HG03439 (cell line): ENCODE measurements around the gene VEPH1.

Experiments used
- ATAC-seq: cut with Tn5 transposase; IDR thresholded peaks from one replicate; pipeline ENCODE4 v1.9.1; 2021; ENCODE audit warnings: mild to moderate bottlenecking, moderate library complexity; ENCODE audit not compliant: unreplicated experiment

The VEPH1 gene

DNA sequence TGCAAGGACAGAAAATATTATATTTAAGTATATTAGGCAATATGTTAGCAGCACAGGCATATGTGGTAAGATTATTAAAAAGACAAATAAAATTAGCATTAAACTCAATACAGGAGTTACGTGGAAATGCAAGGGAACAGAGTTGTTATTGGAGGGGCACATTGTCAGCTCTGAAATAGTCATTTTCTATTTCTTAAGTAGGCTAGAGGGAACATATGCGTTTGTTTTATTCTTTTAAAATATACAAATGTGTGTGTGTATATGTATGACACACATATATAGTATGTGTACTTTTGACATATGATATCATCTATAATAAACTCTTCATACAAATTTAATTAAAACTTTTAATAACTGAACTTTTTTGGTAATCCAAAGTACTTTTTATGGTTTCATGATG is 22.8 kb upstream of the VEPH1 start:
- no peak for ATAC-seq

DNA sequence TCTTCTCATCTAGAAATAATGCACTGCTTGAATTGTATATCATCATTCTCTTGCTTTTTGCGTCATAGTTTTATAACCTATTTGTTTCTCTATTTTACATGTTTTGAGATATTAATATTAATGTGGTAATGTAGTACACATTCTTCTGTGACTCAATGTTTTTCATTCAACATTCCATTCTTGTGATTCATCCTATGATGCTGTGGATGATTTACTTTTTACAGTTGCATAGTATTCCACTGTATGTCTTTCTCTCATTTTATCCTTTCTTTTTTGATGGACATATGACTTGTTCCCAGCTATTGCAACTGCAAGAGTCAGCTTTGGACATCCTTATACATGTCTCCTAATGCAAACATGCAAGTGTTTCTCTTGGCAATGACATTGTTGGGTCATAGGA is 20.6 kb upstream of the VEPH1 start:
- no peak for ATAC-seq

DNA sequence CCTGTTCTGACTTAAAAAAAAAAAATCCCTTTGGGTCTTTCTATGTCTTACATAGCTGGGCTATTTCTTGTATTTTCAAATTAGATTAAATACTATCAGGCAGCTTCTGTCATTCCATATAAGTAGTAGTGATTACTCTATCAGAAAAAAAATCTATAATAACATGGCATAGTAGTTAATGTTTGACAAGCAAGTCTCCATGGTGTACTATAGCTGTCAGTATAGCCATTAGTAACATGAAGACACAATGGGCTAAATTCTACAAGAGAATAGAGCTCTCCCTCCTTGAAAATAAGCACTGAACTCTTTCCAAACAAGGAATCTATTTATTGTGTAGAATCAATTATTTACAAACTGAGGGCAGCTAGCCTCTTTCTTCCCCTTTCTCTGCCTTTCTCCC is 19.4 kb upstream of the VEPH1 start:
- ATAC-seq, result no peak

DNA sequence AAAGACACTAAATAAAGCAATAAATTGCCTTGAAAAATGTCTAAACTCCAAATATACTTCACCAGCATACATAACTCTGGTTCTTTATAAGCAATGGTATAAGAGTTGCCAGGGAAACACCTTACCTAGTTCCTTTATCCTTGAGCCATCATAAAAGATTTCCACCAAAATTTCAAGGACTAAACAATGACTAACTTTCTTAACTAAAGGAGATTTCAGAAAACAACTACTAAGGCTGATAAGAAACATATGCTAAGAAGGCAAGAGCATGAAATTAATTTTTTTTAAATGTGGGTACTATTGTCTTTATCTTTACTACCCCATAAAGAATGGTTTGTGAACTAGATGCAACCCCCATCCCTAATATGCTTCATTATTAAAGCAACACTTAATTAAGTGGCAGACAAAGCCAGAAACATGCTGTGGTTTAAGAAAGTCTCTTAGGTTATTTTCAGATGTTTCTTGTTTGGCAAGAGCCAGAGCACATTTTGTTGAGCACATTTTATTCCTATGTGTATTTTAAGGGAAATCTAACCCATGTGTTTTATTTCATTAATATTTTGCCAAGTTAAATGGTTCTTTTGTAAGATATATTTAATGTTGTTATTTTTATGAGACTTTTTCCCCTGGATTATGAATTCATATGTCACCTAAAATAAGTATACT is 17.4 kb upstream of the VEPH1 start:
- ATAC-seq, result no peak

DNA sequence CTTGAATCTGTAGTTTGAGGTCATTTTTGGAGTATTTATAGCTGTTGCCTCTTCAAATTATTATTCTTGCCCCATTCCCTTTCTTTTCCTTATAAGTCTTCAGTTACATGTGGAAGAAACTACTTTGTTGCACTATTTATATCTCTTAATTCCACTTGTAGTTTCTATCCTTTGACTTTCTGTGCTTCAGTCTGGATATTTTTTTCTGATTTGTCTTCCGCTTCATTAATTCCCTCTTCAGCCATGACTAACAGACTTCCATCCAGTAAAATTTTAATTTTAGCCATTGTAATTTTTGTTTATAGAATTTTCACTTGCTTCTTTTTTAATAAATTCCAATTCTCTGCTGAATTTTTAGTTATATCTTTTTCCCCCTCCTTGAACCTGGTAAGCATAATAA is 15.7 kb upstream of the VEPH1 start:
- no peak for ATAC-seq

DNA sequence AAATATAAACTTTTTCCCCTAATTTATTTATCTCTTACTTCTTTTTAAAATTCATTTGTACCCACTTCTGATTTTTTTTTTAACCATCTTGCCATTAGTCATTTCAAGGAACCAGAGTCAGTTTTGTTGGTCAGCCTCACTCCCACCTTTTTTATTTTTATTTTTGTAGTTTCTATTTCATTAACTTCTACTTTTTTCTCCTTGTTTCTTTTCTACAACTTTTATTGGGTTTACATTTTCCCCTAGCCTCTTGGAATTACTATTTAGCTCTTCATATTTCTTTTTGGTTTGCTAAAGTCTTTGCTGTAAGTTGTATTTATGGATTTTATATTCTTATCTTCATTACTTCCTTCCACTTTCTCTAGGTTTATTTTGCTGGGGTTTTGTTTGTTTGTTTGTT is 13.7 kb upstream of the VEPH1 start:
- ATAC-seq, result no peak

DNA sequence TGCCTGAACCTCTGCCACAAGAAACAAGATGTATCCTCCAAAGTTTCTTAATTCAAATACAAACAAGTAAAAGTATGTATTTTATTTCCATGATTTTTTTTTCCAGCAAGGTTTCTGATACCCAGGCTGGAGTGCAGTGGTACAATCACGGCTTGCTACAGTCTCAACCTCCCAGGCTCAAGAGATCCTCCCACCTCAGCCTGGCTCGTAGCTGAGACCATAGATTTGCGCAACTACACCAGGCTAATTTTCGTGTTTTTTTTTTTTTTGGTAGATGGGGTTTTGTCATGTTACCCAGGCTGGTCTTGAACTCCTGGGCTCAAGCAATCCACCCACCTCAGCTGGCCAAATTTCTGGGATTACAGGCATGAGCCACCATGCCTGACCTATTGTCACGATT is 12.2 kb upstream of the VEPH1 start:
- ATAC-seq, result no peak

DNA sequence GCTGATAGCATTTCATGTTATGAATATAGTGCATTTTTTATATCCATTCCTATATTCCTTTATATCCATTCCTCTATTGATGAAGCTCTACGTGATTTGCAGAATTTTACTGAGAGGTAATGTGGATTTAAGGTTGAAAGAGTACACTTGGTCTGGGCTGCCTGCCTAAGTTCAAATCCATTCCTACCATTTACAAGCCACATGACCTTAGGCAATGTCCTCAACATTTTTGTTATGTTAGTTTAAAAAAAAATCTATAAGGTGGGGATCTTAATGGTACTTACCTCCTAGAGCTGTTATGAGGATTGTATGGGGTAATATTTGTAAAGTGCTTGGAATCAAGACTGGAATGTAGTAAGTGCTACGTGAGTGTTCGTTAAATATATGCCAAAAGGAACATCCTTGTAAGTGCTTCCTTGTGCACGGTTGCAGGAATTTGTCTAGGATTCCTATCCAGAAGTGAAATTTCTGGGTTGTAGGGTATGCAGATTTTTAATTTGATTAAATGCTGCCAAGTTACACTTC is 11.2 kb upstream of the VEPH1 start:
- no peak for ATAC-seq

DNA sequence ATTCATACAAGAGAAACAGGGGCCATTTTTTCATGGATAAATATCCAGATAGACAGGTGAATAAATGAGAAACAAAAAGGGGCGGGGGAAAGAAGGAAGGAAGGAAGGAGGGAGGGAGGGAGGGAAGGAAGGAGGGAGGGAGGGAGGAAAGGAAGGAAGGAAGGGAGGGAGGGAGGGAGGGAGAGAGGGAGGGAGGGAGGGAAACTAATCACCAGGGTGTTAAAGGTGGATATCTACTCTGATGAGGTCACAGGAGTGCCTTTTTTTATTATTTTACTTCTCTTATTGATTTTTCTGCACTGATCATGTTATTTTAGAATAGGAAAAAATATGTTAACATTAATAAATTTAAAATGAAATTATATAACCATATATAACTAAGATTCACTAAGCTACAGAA is 10.4 kb upstream of the VEPH1 start:
- ATAC-seq, result no peak

DNA sequence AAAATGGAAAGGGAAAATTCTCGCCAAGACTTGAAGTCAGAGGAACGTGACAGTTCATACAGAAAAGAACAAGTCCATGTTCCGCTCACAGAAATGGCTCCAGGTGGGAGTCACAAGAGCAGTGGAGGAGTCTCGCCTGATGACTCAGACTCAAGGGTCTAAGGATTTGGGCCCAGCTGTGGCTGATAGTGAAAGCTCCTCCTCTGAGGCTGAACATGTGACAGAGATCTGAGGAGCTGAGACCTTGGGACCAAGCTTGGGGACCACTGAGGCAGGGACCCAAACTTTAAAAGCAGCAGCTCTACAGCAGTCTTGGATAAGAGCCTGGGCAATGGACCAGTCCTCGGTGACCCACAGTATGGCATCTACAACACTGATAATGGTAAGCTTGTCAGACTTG is 9.3 kb upstream of the VEPH1 start:
- no peak for ATAC-seq

DNA sequence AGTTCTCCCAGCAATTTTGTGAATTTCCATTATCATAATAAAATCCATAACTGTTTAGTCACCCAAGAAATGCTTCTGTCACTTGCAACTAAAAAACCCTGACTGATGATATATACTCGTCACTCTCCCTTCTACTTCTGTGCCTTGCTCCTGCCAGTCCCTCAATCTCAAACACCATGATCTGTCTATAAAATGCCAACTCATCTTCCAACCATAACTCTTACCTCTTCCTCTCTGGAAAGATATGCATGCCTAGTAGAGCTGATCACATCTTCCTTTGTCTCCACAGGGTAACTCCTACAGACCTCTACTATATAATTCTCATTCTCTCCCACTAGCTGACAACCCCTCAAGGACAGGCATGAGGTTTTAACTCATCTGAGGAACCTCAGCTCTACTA is 5.2 kb upstream of the VEPH1 start:
- ATAC-seq, result no peak

DNA sequence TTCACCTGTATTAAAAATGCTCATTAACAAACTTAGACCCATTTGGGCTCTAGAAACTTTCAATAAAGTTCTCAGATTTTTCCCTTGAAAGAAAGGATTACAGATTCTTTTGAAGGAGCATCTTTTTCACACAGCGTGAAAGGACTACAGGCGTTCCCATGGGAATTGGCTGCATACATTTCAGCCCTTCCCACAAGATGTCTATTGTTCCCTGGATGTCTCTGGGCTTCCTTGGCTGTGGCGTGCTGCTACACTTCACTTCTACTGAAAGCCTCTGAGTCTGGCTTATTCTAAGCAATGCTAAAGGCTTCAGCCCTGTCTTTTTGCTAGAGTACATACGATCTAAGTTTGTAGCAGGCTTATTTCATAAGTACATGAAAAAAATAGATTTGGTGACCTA is 1.4 kb downstream of the VEPH1 start:
- no peak for ATAC-seq

DNA sequence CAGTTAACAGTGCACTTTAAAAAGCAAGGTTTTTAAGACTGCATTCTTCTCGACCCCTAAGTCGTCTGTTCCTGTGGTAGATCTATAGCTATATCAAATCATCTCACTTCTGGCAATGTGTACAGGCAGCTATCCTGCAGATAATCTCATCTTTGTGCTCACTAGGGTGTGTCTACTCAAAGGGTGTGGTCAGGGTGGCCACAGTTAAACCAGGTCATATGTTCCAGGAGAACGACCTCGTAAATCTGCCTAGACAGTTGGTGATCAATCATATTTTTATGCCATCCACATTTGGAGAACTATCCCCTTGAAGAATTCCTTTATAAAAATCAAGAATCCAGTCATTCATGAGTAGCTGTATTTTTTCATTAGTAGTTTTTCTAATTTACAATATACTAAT is 3.0 kb downstream of the VEPH1 start:
- no peak for ATAC-seq

DNA sequence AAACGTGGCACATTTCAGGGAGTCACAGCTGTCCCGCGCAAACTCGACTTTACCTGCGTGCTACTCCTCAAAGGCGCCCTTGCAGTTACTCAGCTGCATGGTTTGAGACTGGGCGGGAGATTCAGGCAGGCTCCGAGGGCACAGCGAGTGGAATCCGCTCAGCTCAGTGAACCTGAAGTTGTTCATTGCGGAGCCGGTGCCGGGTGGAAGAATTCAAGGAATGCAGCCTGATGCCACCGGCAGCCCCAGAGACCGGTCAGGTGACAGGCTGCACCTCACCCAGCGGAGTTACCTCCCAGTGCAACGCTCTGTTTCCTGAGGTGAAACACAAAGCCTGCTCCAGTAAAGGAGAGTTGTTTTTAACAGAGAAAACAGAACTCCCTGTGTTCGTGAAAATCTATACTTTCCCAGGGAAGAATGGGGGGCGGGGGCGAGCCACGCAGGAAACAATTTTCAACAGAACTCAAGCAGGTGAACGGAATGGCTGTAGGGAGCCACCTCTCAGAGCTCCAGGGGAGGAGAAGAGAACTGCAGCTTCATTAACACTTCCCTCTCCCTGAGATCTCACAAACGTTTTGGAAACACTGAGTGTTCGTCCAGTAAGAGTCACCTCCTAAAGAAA is 3.8 kb downstream of the VEPH1 start:
- no peak for ATAC-seq

DNA sequence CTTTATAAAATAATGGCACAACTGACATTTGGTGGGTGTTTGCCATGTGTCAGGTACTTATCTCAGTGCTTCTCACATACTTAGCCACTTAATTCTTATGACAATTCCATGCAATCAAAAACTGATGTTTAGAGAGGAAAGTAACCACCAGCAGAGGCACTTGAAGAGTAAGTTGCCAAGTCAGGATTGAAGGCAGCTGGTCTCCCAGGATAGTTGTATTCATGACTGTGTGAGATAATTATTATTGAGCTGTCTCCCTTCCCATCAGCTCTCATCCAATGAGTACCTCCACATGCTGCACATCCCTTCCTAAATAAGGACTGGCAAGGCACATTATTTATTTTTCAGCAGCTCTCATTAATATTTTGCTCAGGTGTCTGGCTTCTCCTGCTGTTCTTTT is 4.8 kb downstream of the VEPH1 start:
- ATAC-seq, result no peak

DNA sequence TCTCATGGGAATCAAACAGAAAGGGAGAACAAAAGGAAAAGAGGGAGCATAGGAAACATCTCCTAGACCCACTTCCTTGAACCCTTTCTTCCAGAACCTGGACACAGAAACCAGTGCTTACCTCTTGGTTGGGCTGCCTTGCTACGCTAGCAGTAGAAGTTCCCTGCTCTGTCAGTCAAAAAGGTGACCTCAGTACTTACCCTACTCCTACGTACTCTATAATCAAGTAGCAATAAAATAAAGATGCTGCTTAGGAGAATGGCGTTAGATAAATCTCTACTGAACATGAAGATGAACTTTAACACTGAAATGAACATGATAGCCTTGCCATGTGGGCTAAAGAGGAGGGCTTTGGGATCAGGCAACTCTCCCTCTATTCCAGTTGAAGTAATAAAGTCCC is 7.4 kb downstream of the VEPH1 start:
- ATAC-seq, result no peak

DNA sequence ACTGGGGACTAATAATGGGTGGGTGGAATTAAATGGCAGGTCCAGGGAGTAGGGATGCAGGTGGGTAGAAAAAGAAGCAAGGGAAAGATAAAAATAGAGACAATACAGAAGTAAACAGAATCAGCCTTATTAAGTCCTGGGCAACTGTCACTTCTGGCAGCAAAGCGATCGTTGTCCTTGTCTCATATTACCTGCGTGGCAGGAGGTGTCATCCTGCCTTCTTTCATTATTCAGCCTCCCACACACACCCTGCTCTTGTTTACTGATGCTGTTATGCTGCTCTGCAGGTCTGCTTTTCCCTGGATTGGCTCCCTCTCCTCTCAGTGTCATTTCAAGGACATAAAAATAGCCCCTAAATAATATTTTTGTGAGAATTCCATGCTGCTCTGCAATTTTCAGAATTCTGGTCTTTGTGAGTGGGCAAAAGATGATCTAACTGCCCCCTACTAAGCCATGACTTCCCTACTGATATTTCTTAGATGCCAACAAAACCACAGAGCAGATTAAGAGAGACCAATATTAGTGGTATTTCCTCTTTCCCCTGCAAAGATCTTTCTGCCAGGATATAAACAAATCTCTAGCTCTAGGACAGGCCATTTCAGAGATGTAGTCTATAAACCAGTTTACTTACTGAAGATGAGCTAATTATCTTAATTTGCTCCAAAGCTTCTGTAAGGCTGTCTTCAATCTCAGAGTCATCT is 8.5 kb downstream of the VEPH1 start:
- no peak for ATAC-seq

DNA sequence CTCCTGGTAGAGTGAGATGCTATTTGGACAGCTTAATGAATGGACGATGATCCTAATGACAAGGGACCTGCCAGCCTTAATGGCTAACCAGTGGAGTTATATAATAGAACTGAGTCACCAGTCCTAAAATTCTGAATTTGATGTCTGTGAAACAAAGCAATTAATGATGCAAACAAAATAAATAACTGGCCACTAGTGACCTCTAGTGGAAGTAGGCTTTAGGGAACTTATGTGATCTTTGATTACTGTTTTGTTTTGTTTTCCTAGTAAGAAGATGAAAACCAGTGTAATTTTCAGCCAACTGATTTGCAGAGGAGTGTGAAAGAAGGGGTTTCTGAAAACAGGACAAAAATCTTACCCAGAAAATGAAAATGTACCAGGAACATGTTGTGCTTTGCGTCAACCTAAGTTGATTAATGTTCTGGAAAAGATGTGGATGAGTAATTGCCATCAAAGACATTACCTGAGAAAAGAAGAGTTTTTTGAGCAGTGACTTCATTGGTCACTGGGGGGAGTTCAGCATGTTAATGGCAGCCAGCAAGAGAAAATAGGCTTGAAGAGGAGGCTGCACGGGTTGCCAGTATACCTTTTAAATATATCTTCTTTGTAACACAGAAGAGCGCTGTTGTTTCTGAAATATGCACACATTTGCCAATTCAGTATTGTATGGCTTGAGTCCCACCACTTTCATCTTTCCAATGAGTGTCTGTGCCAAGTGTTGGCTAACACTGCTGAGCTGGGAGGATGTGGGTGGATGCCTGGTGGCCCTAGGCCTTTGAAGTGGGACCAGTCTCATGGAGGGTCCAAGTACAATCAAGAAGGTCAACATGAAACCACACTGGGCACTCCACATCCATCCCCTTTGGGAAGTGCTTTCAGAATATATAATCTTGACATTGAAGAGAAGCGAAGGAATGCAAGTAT is 9.3 kb downstream of the VEPH1 start:
- ATAC-seq, result no peak

DNA sequence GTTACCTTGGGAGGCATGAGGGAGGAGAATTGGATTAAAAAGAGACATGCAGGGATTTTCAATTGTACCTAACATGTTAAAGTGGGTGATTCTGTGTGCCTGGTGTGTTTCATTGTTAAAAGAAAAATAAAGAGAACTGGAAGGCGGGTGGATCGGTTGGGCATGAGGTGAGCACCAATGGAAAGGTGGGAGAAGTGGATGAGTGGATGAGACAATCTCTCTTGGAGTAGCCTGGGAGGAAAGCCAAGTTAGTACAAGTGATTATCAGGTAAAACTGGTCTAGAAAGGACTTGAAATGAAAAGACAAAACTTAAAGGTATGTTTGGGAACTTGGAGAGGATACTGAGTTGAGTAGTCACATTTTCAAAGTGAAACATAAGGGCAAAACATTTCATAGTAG is 12.1 kb downstream of the VEPH1 start:
- no peak for ATAC-seq

DNA sequence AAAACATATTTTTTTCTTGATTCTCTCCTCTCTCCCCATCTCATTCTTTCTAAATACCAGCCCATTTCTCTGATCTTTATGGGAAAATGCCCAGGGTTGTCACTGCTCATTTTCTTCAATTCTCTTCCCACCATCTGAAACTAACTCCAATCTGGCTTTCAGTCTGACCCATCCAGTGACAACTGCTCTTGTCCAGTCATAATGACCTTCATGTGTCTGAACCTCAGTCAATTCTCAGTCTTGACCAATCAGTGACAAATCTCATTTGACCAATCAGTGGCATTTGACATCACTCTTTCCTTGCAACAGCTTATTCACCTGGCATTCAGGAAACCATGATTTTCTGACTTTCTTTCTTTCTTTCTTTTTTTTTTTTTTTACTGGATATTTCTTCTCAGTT is 15.1 kb downstream of the VEPH1 start:
- ATAC-seq, result no peak

DNA sequence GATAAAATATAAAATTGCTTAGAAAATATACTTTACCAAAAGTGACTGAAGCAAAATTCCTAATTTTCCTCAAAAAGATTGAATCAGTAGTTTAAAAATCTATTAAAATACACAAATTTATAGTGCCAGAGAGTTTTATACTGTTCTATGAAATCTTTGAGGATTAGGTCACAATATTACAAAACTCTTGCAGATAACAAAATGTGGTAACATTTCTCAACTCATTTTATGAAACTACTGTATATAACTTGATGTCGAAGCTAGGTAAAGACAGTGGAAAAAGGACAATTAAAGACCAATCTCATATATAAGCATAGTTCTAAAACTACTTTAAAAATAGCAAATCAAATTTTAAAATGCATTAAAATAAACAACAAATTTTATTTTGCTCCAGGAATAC is 15.9 kb downstream of the VEPH1 start:
- ATAC-seq, result no peak
